T-helper 2 cell treated with Interferon-gamma antibody and Interleukin-4, amounts not matched to agents 5 μg/mL and 100 μg/mL, for 36 hours (primary cell): Measurements from ENCODE around the gene SYF2.

Experiments
- DNase-seq: peaks from one replicate; pipeline ENCODE4 v3.0.0; 2021; ENCODE audit warnings: low spot score
- H3K27ac Mint-ChIP-seq: one replicate; pipeline ENCODE4 v1.8.0; 2021; ENCODE audit warnings: mild to moderate bottlenecking, mixed read lengths
- H3K27me3 Mint-ChIP-seq: one replicate; pipeline ENCODE4 v1.8.0; 2021; ENCODE audit warnings: low read depth, mixed read lengths
- H3K36me3 Mint-ChIP-seq: one replicate; pipeline ENCODE4 v1.8.0; 2021; ENCODE audit warnings: low read depth, mixed read lengths
- H3K4me1 Mint-ChIP-seq: one replicate; pipeline ENCODE4 v1.8.0; 2021; ENCODE audit warnings: low read depth, mixed read lengths
- H3K4me3 Mint-ChIP-seq: one replicate; pipeline ENCODE4 v1.8.0; 2022; ENCODE audit warnings: mild to moderate bottlenecking, moderate library complexity, mixed read lengths
- H3K9me3 Mint-ChIP-seq: one replicate; pipeline ENCODE4 v1.8.0; 2021; ENCODE audit warnings: mixed read lengths

SYF2 gene

GRCh38 chr1:25206201-25206600 lies 26.1 kb downstream of the SYF2 start:
- H3K9me3 Mint-ChIP-seq: no peaks in the 10 kb centered on the region
- no peak overlapping the region for H3K27ac Mint-ChIP-seq
- H3K4me3 Mint-ChIP-seq: no peak overlapping the region
- no peaks in the 10 kb centered on the region for H3K4me1 Mint-ChIP-seq
- no peaks in the 10 kb centered on the region for H3K36me3 Mint-ChIP-seq
- peaks cover 15% of the 10 kb centered on the region for H3K27me3 Mint-ChIP-seq
- no peak for DNase-seq

- no peak for DNase-seq
- Mint-ChIP-seq H3K9me3 (no peaks in the 10 kb centered on the region), H3K4me3 (no peak overlapping the region), H3K4me1 (no peaks in the 10 kb centered on the region), H3K27ac (no peak overlapping the region), H3K27me3 (peaks cover 12% of the 10 kb centered on the region), H3K36me3 (no peaks in the 10 kb centered on the region)
Measured at GRCh38 chr1:25205786-25206185, 26.5 kb downstream of the SYF2 start.

- Mint-ChIP-seq H3K27me3 (peaks cover 12% of the 10 kb centered on the region), H3K27ac (no peak overlapping the region), H3K9me3 (no peaks in the 10 kb centered on the region), H3K36me3 (no peaks in the 10 kb centered on the region), H3K4me1 (no peaks in the 10 kb centered on the region), H3K4me3 (no peak overlapping the region)
- DNase-seq: peak; percentile 9
Measured at GRCh38 chr1:25204797-25205480, 27.4 kb downstream of the SYF2 start.

- Mint-ChIP-seq H3K36me3 (no peaks in the 10 kb centered on the region), H3K4me3 (no peak overlapping the region), H3K27ac (no peak overlapping the region), H3K4me1 (peaks cover 4% of the 10 kb centered on the region), H3K9me3 (no peaks in the 10 kb centered on the region), H3K27me3 (peaks cover 19% of the 10 kb centered on the region)
- no peak for DNase-seq
Measured at GRCh38 chr1:25201006-25201405, 31.3 kb downstream of the SYF2 start.

GRCh38 chr1:25199819-25200620 lies 32.3 kb downstream of the SYF2 start:
- Mint-ChIP-seq H3K4me3 (no peak overlapping the region), H3K36me3 (no peaks in the 10 kb centered on the region), H3K27me3 (peaks cover 10% of the 10 kb centered on the region), H3K9me3 (no peaks in the 10 kb centered on the region), H3K4me1 (peaks cover 4% of the 10 kb centered on the region), H3K27ac (no peak overlapping the region)
- no peak for DNase-seq

GRCh38 chr1:25198663-25199252 lies 33.5 kb downstream of the SYF2 start:
- Mint-ChIP-seq H3K4me1 (peaks cover 4% of the 10 kb centered on the region), H3K27ac (no peak overlapping the region), H3K4me3 (no peak overlapping the region), H3K9me3 (no peaks in the 10 kb centered on the region), H3K36me3 (no peaks in the 10 kb centered on the region), H3K27me3 (peaks cover 7% of the 10 kb centered on the region)
- DNase-seq: no peak

GRCh38 chr1:25197982-25198662 lies 34.2 kb downstream of the SYF2 start:
- H3K36me3 Mint-ChIP-seq: no peaks in the 10 kb centered on the region
- DNase-seq: no peak
- H3K27me3 Mint-ChIP-seq: peaks cover 7% of the 10 kb centered on the region
- H3K4me3 Mint-ChIP-seq: no peak overlapping the region
- H3K27ac Mint-ChIP-seq: no peak overlapping the region
- no peaks in the 10 kb centered on the region for H3K9me3 Mint-ChIP-seq
- peaks cover 4% of the 10 kb centered on the region for H3K4me1 Mint-ChIP-seq

GRCh38 chr1:25197235-25197975 lies 34.9 kb downstream of the SYF2 start:
- Mint-ChIP-seq H3K9me3 (no peaks in the 10 kb centered on the region), H3K36me3 (no peaks in the 10 kb centered on the region), H3K4me1 (peaks cover 4% of the 10 kb centered on the region), H3K27ac (no peak overlapping the region), H3K27me3 (peaks cover 7% of the 10 kb centered on the region), H3K4me3 (no peak overlapping the region)
- no peak for DNase-seq

GRCh38 chr1:25196830-25197229 lies 35.5 kb downstream of the SYF2 start:
- no peak for DNase-seq
- Mint-ChIP-seq H3K27ac (no peak overlapping the region), H3K9me3 (no peaks in the 10 kb centered on the region), H3K27me3 (peaks cover 7% of the 10 kb centered on the region), H3K36me3 (no peaks in the 10 kb centered on the region), H3K4me1 (peaks cover 4% of the 10 kb centered on the region), H3K4me3 (no peak overlapping the region)

- no peak overlapping the region for H3K27ac Mint-ChIP-seq
- no peaks in the 10 kb centered on the region for H3K9me3 Mint-ChIP-seq
- H3K36me3 Mint-ChIP-seq: no peaks in the 10 kb centered on the region
- H3K4me3 Mint-ChIP-seq: no peak overlapping the region
- no peak for DNase-seq
- peaks cover 7% of the 10 kb centered on the region for H3K27me3 Mint-ChIP-seq
- H3K4me1 Mint-ChIP-seq: peaks cover 4% of the 10 kb centered on the region
Measured at GRCh38 chr1:25195835-25196234, 36.5 kb downstream of the SYF2 start.

GRCh38 chr1:25194572-25195020 lies 37.7 kb downstream of the SYF2 start:
- Mint-ChIP-seq H3K4me1 (peaks cover 4% of the 10 kb centered on the region), H3K27me3 (peaks cover 7% of the 10 kb centered on the region), H3K36me3 (no peaks in the 10 kb centered on the region), H3K9me3 (no peaks in the 10 kb centered on the region), H3K4me3 (no peak overlapping the region), H3K27ac (no peak overlapping the region)
- no peak for DNase-seq

GRCh38 chr1:25194054-25194453 lies 38.2 kb downstream of the SYF2 start:
- no peak overlapping the region for H3K4me3 Mint-ChIP-seq
- no peak for DNase-seq
- no peaks in the 10 kb centered on the region for H3K36me3 Mint-ChIP-seq
- H3K4me1 Mint-ChIP-seq: peaks cover 4% of the 10 kb centered on the region
- peaks cover 7% of the 10 kb centered on the region for H3K27me3 Mint-ChIP-seq
- no peak overlapping the region for H3K27ac Mint-ChIP-seq
- no peaks in the 10 kb centered on the region for H3K9me3 Mint-ChIP-seq

- H3K9me3 Mint-ChIP-seq: no peaks in the 10 kb centered on the region
- no peak overlapping the region for H3K27ac Mint-ChIP-seq
- H3K4me3 Mint-ChIP-seq: no peak overlapping the region
- peaks cover 2% of the 10 kb centered on the region for H3K27me3 Mint-ChIP-seq
- peaks cover 2% of the 10 kb centered on the region for H3K4me1 Mint-ChIP-seq
- no peaks in the 10 kb centered on the region for H3K36me3 Mint-ChIP-seq
- DNase-seq: no peak
Measured at GRCh38 chr1:25193229-25193628, 39.1 kb downstream of the SYF2 start.
